Esophagus squamous epithelium (tissue), 4 donors: ENCODE results near the gene ARAP1.
"Not testable (repeated sequence)": the region's sequence is repeated elsewhere in the genome, so short reads cannot be mapped to it uniquely, and the experiment has no call there.

Experiments used
- POLR2A ChIP-seq, 4 donors: fragments of 450-650 bp; IDR thresholded peaks; one replicate each; pipeline ENCODE4 v1.6.1; 2017; ENCODE audit warnings: antibody characterized with exemption in 4 of 4, mild to moderate bottlenecking in 4 of 4, moderate library complexity in 3 of 4
- TF ChIP-seq, protein P1 (sequence below), 6 experiments: fragments of 450-650 bp in 4 of 6; fragments of 200-600 bp in 2 of 6; sonication (generic) in 2 of 6; IDR thresholded peaks; one replicate each; pipeline ENCODE4 v1.5.1; 2016 to 2019; ENCODE audit warnings: antibody characterized with exemption in 6 of 6, mild to moderate bottlenecking in 4 of 6, moderate library complexity in 4 of 6

DNA sequence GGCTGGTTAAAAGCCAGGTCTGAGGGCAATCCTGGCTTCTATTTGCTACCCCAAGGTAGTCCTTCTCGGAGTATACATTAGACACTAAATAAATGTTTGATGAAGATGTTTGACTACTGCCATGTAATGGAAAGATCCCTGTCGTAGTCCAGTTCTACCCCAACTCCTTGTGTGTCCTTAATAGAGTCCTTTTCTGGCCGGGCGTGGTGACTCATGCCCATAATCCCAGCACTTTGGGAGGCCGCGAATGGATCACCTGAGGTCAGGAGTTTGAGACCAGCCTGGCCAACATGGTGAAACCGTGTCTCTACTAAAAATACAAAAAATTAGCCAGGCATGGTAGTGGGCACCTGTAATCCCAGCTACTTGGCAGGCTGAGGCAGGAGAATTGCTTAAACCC is 39.0 kb upstream of the ARAP1 start:
- TF ChIP-seq, protein P1, sequence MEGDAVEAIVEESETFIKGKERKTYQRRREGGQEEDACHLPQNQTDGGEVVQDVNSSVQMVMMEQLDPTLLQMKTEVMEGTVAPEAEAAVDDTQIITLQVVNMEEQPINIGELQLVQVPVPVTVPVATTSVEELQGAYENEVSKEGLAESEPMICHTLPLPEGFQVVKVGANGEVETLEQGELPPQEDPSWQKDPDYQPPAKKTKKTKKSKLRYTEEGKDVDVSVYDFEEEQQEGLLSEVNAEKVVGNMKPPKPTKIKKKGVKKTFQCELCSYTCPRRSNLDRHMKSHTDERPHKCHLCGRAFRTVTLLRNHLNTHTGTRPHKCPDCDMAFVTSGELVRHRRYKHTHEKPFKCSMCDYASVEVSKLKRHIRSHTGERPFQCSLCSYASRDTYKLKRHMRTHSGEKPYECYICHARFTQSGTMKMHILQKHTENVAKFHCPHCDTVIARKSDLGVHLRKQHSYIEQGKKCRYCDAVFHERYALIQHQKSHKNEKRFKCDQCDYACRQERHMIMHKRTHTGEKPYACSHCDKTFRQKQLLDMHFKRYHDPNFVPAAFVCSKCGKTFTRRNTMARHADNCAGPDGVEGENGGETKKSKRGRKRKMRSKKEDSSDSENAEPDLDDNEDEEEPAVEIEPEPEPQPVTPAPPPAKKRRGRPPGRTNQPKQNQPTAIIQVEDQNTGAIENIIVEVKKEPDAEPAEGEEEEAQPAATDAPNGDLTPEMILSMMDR (IDR thresholded peaks at IDR 0.05): not testable (repeated sequence)
- not testable (repeated sequence) for TF ChIP-seq POLR2A (IDR thresholded peaks at IDR 0.05)
